MM.1S (cell line): ENCODE results near the gene PDE10A.

Experiments
- CTCF ChIP-seq: fragments of 300-600 bp; sonication (generic); IDR thresholded peaks from 2 replicates; pipeline ENCODE4 v1.5.1; 2016; ENCODE audit warnings: antibody characterized with exemption, low read length, mixed read lengths
- EZH2 ChIP-seq: fragments of 300-600 bp; sonication (generic); optimal IDR thresholded peaks from 2 replicates; pipeline ENCODE3; 2017; ENCODE audit warnings: low read depth, mild to moderate bottlenecking, antibody characterized with exemption, low read length, mixed read lengths
- EZH2phosphoT487 ChIP-seq: fragments of 300-600 bp; sonication (generic); IDR thresholded peaks from 2 replicates; pipeline ENCODE4 v1.6.1; 2018; ENCODE audit warnings: antibody characterized with exemption, low read length

GRCh38 chr6:165677091-165677490 is 14.1 kb upstream of the PDE10A start:
- TF ChIP-seq CTCF (no peak), EZH2phosphoT487 (no peak), EZH2 (no peak)
